GM19043 (cell line): ENCODE results near the gene ATF6.
"Not testable (repeated sequence)": the region's sequence is repeated elsewhere in the genome, so short reads cannot be mapped to it uniquely, and the experiment has no call there.

Experiments used
- ATAC-seq: cut with Tn5 transposase; IDR thresholded peaks from one replicate; pipeline ENCODE4 v1.9.1; 2021; ENCODE audit warnings: low read depth; ENCODE audit not compliant: unreplicated experiment

ATF6 gene

GRCh38 chr1:161826478-161826877 is 60.4 kb downstream of the ATF6 start:
- ATAC-seq, result no peak

GRCh38 chr1:161827786-161828185 is 61.7 kb downstream of the ATF6 start:
- ATAC-seq, result no peak

- not testable (repeated sequence) for ATAC-seq
Measured at GRCh38 chr1:161832299-161832907, 66.3 kb downstream of the ATF6 start.

- no peak for ATAC-seq
Measured at GRCh38 chr1:161834967-161835550, 68.9 kb downstream of the ATF6 start.

- ATAC-seq, result no peak
Measured at GRCh38 chr1:161836018-161836417, 69.9 kb downstream of the ATF6 start.

GRCh38 chr1:161838362-161838761 is 72.2 kb downstream of the ATF6 start:
- ATAC-seq, result no peak

- no peak for ATAC-seq
Measured at GRCh38 chr1:161838885-161839284, 72.8 kb downstream of the ATF6 start.

GRCh38 chr1:161839591-161839990 is 73.5 kb downstream of the ATF6 start:
- ATAC-seq, result no peak

GRCh38 chr1:161840363-161840762 is 74.2 kb downstream of the ATF6 start:
- ATAC-seq, result no peak

- no peak for ATAC-seq
Measured at GRCh38 chr1:161843156-161843555, 77.0 kb downstream of the ATF6 start.

- ATAC-seq, result no peak
Measured at GRCh38 chr1:161844696-161845095, 78.6 kb downstream of the ATF6 start.

GRCh38 chr1:161848676-161849075 is 82.6 kb downstream of the ATF6 start:
- ATAC-seq, result no peak

GRCh38 chr1:161849518-161849917 is 83.4 kb downstream of the ATF6 start:
- no peak for ATAC-seq

- no peak for ATAC-seq
Measured at GRCh38 chr1:161855260-161855659, 89.1 kb downstream of the ATF6 start.

GRCh38 chr1:161858271-161858670 is 92.2 kb downstream of the ATF6 start:
- no peak for ATAC-seq

- no peak for ATAC-seq
Measured at GRCh38 chr1:161863549-161863948, 97.4 kb downstream of the ATF6 start.

GRCh38 chr1:161864577-161864976 is 98.5 kb downstream of the ATF6 start:
- no peak for ATAC-seq

- no peak for ATAC-seq
Measured at GRCh38 chr1:161866241-161866640, 100.1 kb downstream of the ATF6 start.

GRCh38 chr1:161868832-161869231 is 102.7 kb downstream of the ATF6 start:
- no peak for ATAC-seq

- no peak for ATAC-seq
Measured at GRCh38 chr1:161869291-161869690, 103.2 kb downstream of the ATF6 start.

- ATAC-seq, result no peak
Measured at GRCh38 chr1:161872506-161872905, 106.4 kb downstream of the ATF6 start.

- ATAC-seq, result no peak
Measured at GRCh38 chr1:161879261-161879660, 113.1 kb downstream of the ATF6 start.

- no peak for ATAC-seq
Measured at GRCh38 chr1:161884475-161884874, 118.4 kb downstream of the ATF6 start.
